ENCODE data around the gene IMMP2L.
A peak's percentile ranks its signal among the peaks of the same experiment; 100 is the strongest.
"Not testable (repeated sequence)": the region's sequence is repeated elsewhere in the genome, so short reads cannot be mapped to it uniquely, and the experiment has no call there.

IMMP2L gene

GRCh38 chr7:110987127-110987693 lies 575.1 kb downstream of the IMMP2L start:
- DNase-seq (ENCODE audit: low spot score), result no peak

- no peak for DNase-seq (ENCODE audit: low spot score)
Measured at GRCh38 chr7:110983822-110984456, 578.4 kb downstream of the IMMP2L start.

DNA sequence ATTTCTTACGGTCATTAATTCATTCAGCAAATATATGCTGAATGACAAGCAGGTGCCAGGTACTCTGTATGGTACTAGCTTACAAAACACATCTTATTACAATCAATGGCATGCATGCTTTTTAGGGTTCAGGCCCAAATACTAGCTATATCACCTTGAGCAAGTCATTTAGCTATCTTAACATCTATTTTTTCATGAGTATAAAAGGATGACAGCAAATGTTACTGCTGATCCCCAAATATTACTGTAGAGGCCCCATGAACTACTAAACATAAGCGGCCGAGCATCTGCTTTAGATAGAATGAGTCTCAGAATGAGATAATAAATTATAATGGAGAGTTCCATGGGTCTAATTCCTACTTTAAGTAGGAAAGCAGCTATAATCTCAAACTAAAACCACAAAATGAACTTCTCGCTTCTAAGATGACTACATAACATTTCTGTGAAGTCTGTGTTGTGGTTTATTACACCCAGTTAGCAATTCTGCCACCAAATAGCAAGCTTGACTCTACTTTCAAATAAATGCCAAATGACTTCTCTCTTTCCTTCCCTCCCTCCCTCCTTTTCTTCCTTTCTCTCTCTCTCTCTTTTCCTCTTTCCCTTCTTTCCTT lies 585.1 kb downstream of the IMMP2L start:
- DNase-seq (ENCODE audit: low spot score), result no peak

DNA sequence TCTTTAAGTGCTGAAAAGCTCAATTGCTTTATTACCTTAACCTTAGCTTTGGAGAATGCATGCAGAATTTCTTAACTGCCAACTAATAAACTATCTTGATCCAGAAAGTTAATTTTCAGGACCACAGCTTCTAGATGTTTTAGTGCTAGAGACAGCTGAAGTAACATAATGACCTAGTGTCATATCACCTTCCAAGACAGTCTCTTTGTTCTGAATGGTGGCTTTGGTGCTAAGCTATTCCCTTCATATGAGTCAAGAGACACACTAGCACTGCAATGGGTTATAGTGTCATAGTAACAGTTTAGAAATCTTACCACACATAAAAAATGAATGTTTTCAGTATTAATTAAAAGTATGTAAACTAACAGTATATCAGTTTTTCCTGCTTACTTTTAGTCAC lies 586.8 kb downstream of the IMMP2L start:
- DNase-seq (ENCODE audit: low spot score), result no peak

GRCh38 chr7:110974441-110974840 lies 587.9 kb downstream of the IMMP2L start:
- DNase-seq (ENCODE audit: low spot score), result no peak

DNA sequence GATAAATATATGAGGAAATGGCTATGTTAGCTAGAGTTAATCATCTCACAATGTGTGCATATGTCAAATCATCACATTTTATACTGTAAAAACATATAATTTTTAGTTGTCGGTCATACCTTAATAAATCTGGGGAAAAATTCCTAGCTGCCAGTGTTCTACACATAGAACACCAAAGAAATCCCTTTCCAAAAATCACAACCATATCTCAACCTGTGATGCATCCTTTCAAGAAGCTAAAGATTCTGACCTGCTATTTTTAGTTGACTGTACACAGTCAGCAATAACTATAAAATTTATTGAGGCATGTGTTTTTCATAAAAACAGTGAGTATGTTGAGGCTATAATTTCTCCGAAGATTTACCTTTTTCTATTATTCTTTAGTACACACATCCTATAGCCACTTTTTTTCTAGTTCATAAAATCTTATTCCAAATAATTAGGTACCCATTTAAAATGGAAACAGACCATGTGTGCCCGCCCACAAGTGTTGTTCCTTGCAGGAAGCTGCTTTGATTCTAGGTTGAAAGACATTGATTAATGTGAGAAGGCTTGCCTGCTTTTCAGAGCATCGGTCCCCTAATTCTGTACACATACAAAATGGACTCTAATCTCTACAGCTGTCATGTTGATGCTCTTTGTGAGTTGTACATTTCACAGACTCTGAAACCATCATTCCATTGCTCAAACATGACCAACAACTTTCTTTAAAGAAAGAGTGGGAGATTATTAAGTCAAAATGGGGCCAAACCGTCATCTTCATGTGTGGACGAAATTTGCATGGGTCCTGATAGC lies 588.9 kb downstream of the IMMP2L start:
- no peak for DNase-seq (ENCODE audit: low spot score)

DNA sequence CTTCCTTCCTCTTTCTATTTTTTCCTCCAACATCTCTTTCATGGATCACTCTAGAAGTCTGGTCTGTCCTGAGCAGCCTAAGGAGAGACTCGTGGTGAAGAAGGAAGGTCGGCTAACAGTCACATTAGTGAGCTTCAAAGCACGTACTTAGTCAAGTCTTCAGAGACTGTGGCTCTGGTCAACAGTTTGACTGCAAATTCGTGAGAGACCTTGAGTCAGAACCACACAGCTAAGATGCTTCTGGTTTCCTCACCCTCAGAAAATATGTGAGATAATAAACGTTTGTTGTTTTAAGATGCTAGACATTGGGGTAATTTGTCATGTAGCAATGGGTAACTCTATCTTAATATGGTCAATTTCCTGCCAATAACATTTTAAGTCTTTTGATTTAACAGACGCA lies 597.5 kb downstream of the IMMP2L start:
- DNase-seq (ENCODE audit: low spot score), result peak; percentile 2

DNA sequence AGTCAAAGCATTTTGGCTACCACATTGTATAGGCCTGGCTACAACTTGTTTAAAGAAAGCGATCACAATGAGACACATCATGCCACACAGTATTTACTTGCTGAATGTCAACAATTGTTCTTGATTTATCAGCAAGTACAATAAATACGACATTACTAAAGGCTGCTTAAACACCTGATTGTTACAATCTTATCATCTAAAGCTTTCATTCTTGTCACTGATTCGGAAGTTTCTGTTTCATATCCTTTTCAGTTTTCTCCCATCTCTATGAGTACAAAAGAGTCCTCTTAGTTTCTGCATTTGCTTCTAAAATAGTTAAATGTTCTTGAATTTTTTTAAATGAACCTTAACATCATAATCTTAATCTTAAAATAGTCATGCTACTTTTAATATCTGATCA lies 599.5 kb downstream of the IMMP2L start:
- no peak for DNase-seq (ENCODE audit: low spot score)

DNA sequence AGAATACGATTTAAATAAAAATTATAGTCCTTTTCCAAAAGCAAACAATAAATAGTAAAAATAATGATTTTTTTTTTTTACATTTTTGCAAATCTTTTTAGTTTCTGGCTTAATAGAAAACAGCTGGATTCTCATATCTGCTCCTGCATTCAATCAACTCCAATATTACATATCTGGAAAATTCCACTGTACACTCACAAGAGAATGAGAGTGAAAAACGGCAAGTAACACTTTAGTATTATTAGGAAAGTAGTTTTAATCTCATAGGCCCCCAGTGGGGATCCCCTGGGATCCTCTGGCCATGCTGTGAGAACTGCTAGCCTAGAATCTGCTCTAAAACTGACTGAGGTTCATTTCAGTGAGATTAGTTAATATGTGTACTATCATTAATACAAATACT lies 599.9 kb downstream of the IMMP2L start:
- DNase-seq (ENCODE audit: low spot score), result no peak

DNA sequence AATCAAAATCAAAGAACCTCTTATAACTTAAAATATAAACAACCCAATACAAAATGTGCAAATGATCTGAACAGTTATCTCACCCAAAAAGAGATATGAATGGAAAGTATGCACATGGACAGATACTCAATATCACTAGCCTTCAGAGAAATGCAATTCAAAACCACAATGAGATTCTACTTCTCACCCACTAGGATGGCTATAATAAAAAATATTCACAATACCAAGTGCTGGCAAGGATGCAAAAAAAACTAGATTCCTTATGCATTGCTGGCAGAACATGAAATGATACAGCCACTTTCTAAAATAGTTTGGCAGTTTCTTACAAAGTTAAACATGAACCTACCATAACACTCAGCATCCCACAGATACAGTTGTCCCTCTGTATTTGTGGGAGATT lies 601.5 kb downstream of the IMMP2L start:
- no peak for DNase-seq (ENCODE audit: low spot score)

DNA sequence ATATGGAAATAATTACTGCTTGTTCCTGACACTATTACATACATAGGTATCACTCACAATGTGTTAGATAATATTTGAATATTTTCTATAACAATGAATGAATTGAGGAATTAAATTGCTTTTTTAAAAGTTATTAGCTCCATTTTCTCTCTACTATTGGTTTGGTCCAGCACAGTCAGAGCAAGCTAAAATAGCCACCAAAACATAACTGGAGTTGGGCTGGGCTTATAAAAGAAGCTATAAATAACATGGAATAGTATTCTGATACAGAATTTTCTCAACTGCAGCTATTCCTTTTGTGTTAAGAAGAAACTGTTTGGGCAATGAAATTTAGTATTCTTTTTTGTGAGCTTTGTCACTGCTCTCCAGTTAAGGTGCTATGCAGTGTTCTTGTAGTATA lies 614.0 kb downstream of the IMMP2L start:
- DNase-seq (ENCODE audit: low spot score), result no peak

DNA sequence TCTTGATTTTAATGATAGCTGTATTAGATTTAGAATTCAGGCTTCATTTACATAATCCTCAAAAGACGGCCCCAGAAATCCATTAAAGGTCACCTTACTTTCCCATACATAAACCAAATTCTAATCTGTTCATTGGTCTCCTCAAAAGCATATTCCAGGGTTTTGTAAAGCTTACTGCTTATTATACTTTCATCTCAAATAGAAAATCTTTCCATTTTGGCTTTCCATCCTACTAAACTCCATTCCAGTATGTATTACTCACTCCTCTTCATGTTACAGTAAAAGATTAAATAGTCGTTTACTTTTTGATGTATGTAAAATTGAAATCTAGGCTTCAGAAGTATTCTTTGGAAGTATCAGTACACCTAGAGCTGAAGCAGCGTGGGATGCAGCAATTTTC lies 614.9 kb downstream of the IMMP2L start:
- DNase-seq (ENCODE audit: low spot score), result no peak

DNA sequence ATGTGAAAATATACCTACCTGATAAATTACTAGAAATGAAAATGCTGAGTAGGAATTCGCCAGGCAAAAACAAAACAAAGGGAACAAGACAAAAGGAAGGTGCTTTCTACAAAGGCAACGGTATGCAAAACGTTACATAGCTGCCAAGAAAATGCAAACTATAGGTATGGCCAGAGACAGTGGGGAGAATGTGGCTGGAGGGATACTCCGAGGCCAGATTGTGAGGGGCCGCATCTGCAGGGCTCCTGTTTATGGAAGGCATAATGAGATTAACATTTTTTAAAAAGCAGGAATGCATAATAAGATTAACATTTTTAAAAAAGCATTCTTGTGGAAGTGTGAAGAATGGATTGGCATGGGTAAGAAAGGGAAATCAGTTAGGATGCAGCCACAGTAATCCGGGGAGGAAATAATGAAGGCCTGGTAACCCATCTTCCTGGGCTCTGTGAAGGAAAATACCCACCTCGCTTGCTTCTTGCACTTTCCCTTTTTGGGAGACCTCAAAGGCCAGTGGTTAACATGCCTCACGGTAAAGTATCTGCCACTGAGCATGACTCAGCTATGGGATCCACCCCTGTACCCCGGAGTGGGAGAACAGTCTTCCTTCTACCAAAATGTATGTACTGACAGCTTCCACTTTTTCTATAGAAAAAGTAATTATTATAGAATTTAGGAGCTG lies 617.2 kb downstream of the IMMP2L start:
- DNase-seq (ENCODE audit: low spot score), result no peak

- no peak for DNase-seq (ENCODE audit: low spot score)
Measured at GRCh38 chr7:110944448-110944847, 617.8 kb downstream of the IMMP2L start.

DNA sequence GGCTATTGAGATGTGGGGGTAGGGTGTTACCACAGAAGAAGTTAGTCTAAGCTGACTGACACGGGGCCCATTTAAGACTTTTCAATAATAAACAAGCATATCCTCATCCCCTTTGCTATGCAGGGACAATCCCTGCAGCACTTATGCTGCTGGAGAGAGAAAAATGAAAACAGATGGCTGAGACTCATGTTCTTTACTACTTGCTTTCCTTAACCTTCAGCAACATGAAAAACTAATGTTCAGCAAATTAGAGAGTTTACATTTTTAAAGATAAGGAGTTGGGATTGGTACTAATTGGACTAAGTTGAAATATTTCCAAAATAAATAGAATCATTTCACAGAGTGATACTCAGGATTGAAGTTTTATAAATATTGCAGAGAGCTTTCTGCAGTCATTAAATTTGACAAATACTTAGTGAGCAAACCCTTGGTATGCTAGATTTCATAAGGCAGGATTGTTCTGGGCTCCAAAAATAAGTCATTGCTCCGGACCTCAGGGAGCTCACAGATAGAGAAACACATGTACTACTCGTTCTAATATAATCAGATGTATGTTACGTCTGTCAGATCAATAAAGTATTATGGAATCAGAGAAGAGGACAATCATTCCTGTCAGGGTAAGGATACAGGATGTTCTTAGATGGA lies 618.5 kb downstream of the IMMP2L start:
- peak; percentile 4 for DNase-seq (ENCODE audit: low spot score)

GRCh38 chr7:110941385-110941784 lies 620.9 kb downstream of the IMMP2L start:
- DNase-seq (ENCODE audit: low spot score), result no peak

DNA sequence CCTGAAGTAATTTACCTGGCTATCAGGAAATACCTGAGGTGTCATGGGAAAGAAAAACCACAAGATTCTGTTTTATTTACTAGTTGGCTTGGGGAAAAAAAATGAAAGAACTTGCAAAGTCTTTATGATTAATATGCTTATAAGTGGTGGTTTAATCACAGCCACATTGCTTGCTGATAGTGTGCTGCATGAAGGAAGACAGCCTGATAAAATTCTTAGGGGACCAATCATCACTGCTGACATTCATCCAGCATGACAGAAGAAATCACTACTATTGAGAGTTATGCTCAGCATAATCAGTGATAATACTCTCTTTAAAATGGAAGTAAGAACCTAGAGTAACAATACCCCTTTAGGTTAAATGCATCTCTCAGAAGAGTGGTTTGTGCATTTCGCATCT lies 621.5 kb downstream of the IMMP2L start:
- peak; percentile 8 for DNase-seq (ENCODE audit: low spot score)

- no peak for DNase-seq (ENCODE audit: low spot score)
Measured at GRCh38 chr7:110938165-110938564, 624.1 kb downstream of the IMMP2L start.

- DNase-seq (ENCODE audit: low spot score), result not testable (repeated sequence)
Measured at GRCh38 chr7:110936665-110937064, 625.6 kb downstream of the IMMP2L start.

DNA sequence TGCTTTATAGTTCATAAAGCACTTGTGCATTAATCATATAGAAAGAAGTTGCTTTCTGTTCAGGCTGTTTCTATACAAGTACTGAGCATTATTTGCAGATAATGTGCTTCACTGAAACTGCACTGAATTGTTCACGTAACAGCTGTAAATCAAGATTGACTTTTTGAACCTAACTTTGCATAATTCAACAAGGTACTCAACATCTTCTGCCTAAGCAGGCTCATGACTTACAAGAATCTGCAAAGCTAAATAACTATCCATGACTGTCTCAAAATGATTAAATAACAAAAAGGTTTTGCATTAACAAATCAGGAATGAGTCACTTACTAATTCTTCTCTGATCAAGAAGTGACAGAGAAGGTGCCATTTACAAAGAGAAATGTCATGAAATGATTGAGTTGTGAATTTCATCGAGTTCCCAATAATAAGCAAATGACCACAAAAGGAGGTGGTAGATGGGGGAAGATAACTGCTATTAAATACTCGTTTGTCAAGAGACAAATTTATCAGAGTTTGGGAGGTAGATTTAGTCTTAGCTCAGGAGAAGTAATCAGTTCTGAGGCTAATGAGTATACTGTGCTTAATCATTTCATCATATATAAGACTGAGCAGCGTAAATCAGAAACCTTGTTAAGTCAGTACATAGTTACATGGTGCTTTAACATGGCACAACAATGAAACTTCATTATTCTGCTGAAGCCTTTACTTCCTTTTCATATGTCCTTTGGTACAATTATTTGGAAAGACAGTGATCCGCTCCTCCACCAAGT lies 632.6 kb downstream of the IMMP2L start:
- DNase-seq (ENCODE audit: low spot score), result no peak

DNA sequence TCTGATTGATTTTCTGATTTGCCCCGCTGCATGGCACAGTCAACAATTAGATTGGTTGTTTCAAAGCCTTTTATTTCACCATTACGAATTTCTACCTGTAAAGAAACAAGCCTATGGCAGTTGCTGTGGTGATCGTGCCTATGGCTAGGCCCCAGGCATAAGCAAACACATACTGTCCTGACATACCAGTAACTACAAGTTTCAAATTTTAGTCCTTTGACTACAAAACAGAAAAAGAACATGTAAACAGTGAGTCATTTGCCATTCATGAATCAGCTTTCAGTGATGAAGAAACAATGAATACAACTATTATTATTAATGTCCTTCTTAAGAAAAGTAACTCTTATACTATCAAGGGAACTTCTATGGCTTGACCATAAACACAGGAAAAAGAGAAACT lies 639.4 kb downstream of the IMMP2L start:
- DNase-seq (ENCODE audit: low spot score), result peak; percentile 10
